Stimulated activated CD8-positive, alpha-beta memory T cell treated with anti-CD3 and anti-CD28 coated beads, Interleukin-7, amount 100 ng/mL, for 48 hours (primary cell): ENCODE results near the gene ALDH4A1.
"Not testable (repeated sequence)": the region's sequence is repeated elsewhere in the genome, so short reads cannot be mapped to it uniquely, and the experiment has no call there.

Experiments used
- DNase-seq, 2 donors: peaks; one replicate each; pipeline ENCODE4 v3.0.0-alpha.2; 2020; ENCODE audit warnings: low read depth in 1 of 2; ENCODE audit errors: extremely low read depth in 1 of 2

Gene ALDH4A1

DNA sequence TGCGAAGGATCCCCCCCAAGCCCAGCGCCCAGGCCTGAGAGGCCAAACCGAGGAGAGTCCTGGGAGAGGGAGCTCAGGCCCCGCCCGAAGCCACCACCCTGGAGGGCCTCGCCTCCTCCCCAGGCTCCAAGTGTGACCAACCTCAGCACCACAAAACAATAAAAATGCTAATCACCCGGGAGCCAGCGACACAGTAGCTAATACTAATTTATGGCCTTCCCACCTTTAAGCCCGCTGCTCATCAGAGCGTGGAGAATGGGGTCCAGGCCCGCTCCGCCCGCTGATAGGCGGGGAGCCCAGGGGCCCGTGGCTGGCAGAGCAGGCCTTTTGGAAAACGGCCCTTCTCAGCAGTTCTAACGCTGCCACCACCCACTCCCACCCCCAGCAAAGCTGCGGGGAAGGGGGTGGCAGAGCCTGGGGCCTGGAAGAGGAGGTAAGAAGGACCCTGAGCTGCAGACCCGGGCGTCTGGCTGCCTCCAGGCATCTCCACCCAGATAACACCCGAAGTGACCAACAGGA lies 22.5 kb downstream of the ALDH4A1 start:
- no peak for DNase-seq

DNA sequence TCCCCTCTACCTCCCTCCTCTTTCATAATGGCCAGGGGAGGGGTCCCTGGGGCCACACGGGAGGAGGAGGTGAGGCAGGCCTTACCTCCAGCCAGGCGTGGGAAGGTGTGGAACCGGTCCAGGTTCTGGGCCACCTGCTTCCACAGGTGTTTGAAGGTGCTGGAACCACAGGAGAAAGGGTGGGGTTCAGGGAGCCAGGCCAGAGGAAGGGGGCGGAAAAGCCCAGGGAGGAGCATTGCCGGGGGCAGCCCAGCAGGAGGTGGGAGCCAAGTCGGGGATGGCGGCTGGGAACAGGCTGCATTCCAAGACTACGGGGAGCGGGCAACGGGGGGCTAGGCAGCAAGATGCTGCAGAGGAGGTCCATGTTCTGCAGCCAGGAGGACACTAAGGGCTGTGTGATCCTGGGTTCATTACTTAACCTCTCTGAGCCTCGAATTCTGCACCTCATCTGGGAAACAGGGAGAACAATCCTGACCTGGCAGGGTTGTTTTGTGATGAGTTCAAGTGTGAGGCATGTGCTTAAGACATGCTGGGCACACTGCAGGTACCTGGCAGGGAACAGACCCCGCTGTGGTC lies 23.1 kb downstream of the ALDH4A1 start:
- DNase-seq, result no peak

DNA sequence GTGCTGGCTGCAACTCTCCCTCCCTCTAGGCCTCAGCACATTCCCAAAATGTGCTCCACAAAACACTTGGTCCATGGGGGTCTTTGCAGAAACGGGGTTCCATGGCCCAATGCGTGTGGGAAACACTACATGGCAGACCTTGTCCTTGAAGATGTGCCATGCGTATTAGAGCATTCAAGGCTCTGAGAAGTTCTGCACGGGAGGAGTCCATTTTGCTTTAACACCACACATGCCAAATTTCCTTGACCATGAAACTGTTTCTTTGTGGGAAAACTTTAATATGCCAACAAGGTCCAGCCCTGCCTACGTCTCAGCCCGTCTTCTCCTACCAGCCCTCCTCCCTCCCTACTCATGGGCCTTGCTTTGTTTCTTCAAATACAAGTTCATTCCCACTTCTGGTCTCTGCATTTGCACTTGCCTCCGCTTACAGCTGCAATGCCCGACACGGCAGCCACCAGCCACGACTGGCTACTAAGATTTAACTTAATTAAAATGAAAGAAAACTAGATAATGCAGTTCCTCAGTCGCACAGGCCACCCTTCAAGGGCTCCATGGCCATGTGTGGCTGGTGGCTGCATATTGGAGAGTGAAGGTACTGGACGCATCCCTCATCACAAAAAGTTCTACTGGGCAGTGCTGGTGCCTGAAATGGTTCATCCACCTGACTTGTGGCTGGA lies 23.7 kb downstream of the ALDH4A1 start:
- no peak for DNase-seq

DNA sequence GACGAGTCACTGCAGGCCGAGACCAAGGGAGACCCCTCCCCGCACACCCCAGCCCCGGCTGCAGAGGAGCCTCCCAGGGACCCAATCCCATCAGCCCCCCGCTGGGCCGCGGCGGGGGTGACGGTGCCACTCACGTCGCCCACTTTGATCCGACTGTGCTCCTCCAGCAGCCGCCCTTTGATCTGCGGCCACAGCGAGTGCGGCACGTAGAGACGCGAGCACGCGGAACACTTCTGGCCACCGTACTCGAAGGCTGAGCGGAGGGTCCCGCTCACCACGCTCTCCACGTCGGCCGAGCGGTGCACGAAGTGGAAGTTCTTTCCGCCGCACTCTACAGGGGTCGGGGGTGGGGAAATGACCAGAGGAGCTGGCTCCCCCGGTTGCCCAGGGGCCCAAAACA lies 25.1 kb downstream of the ALDH4A1 start:
- no peak for DNase-seq

DNA sequence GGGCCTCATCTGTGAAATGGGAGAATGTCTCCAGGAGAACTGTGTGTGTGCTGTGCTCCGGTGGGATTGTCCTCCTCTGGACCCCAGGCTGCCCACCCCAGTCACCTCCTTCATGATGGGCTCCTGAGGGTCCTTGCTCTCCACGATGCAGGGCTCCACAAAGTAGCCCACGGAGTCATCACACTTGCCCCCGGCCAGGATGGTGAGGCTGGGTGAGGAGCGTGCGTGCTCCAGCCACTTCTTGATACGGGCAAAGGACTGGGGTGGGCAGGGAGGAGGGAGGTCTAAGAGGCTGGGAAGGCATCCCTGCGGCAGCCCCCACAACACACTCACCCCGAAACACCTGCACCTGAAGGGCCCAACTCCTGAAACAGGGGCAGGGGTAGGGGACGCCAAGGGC lies 26.1 kb downstream of the ALDH4A1 start:
- no peak for DNase-seq

DNA sequence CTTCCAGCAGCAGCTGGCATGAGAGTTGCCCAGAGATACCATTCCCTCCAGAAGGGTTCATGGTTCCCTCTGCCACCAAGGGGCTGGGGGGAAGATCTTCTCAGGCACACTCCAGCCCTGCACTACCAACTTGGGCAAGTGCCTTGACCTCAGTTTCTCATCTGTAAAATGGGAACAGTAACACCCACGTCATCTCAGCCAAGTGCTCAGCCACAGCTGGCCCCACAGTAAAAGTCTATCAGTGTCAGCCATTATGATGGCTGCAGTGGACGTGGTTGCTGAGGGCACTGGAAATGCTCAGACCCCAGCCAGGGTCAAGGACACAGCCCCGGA lies 26.6 kb downstream of the ALDH4A1 start:
- no peak for DNase-seq

DNA sequence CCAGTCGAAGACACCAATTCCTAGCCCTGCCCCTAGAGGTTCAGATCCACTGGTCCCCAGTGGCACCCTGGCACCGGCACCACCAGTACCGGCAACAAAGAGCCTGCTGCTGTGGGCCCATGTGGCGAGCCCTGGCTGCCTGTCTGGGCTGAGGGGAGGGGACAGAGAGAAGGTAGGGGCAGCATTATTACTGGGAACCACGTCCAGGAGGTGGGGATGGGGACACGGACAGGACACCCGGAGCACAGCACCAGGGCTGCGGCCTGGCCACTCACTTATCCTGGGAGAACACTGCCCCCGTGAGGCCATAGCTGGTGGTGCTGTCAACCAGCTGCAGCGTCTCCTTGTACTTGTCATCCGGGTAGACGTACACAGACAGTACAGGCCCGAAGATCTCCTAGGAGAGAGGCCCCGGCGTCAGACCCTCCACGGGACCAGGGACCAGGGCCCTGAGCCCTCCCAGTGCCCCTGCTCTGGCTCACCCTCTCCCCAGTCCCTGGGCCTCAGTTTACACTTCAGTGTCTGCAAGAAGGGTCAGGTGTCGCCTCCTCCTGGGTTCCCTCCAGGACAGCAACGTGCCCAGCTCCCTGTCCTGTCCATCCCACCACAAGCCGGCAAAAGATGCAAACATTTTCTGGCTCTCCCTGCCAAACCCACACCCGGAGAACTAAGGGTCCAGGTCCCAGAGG lies 27.1 kb downstream of the ALDH4A1 start:
- peak; percentile 45 to 55 for DNase-seq

DNA sequence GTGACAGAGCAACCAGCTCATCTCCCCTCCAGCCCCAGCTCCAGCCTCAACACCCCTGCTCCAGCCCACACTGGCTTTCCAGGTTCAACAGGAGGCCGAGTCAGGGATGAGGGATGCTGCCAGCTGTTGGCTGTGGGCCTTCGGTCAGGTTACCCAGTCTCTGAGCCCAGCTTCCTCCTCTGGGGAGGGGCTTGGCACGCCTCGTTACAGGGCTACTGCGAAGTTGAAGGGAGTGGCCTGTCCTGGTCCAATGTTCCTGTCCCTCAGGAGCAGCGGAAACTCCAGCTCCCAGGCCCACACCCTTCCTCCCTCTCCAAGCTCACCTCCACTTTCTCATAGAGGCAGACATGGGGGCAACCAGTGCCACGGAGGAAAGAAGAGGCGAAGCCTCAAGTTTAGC lies 27.8 kb downstream of the ALDH4A1 start:
- DNase-seq, result no peak

DNA sequence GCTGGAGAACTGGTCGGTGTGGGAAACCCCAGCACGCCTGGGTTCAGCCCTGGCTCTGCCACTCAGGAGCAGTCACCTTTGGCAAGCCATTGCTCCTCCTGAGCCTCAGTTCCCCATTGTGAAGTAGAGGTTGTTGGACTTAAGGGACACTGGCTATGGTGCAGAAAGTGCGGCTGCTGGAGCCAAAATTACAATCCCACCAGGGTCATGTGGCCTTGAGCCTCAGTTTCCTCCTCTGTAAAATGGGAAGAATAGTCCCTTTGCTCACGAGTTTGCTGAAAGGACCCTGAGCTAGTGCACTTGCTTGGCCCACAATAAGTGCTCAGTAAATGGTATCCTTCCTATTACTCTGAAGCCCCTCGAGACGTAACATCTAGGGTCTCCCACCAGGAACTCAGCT lies 28.3 kb downstream of the ALDH4A1 start:
- DNase-seq, result no peak

DNA sequence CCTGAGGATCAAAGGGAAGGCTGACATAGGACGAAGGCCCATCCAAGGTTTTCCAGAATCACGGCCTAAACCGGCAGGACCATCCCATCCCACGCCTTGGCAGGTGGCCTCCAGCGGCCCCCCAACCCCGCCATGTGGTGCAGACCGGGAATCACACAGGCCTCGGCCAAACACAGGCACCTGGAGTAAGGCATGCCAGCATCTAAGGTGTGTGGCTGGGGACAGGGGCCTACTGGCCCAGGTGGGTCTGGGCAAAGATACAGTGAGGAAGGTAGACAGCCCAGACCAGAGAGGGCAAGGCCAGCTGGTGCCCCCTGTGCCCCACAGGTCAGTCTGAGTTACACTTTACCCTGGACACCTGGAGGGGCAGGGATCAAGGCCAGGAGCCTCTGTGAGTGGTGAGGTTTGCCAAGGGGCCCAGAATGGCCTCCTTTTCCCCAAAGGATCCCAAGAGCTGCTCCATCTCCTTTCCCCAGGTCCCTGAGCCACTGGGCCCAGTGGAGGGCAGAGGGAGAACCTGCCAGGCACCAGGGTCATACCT lies 30.2 kb downstream of the ALDH4A1 start:
- DNase-seq, result no peak

DNA sequence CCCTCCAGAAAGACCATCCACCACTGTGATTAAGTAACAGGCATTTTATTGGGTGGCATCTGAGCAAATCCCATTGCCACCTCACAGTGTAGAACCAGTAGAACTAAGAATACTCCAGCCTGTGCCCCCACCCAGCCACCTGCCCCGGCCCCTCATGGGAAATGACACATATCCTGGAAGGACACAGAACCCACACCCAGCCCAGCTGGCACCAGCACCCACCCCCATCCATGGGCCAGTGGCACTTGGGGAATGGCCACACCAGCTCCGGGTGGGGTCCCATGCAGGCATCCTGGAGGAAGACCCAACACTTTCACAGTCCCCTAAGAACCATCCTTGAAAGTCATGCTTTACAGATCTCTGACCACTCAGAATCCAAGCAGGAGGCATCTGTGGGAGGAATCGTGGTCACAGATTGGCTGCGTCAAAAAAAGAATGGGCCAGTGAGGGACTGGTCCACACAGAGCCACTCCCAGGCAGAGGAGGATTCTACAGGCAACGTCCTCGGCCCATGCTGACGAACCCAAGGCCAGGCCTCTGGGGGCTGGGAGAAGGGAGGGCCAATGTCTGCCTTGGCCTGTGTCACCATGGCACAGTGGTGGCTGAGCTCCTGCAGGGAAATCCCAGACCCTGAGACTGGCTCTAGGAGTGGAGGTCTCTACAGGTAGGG lies 30.8 kb downstream of the ALDH4A1 start:
- DNase-seq, result no peak

DNA sequence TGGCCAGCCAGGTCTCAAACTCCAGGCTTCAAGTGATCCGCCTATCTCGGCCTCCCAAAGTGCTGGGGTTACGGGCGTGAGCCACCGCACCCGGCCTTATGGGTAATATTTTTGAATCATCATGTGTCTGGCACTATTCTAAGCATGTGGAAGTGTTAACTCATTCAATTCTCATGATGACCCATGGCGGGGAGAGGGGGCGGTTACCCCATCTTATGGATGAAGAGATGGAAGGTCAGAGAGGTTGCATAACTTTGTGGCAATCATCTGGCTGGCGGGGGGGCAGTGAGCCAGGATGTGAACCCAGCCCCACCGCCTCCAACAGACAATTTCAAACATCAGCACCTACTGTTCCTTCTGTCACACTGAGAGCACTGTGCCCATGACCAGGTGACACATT lies 31.4 kb downstream of the ALDH4A1 start:
- no peak for DNase-seq

DNA sequence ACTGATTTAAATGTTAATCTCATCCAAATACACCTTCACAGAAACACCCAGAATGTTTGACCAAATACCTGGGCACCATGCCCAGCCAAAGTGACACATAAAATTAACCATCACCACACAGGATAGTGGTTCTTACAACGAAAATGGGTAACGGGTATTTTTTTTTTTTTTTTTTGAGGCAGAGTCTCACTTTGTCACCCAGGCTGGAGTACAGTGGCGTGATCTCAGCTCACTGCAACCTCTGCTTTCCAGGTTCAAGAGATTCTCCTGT lies 31.8 kb downstream of the ALDH4A1 start:
- DNase-seq, result not testable (repeated sequence)

DNA sequence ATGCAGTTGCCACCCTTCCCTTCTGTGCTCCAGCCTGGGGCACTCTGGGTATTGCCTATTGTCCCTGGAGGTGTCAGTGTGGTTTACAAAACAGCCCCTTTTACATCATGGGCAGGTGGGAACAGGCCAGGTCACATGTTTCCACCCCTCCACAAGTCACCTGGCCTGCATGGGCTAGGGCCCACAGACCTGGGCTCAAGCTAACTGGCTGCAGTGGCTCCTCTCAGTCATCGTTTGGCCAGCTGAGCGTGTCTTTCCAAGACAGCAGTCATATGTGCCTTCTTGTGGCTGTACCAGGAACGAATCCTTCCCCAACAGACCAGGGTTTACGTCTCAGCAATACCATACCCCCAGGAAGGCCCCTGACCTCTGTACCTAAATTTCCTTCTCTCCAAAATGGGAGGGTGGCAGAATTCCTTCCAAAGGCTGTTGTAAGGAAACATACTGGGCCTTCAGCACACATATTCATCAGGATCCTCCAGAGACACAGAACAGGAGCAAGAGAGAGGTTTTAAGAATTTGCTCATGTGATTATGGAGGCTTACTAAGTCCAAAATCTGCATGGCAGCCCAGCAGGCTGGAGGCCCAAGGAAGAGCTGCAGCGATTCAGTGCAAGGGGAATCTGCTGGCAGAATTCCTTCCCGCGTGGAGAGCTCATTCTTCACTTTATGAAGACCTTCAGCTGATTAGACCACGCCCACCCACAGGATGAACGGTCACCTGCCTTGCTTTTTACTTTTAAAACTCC lies 32.3 kb downstream of the ALDH4A1 start:
- DNase-seq, result no peak

DNA sequence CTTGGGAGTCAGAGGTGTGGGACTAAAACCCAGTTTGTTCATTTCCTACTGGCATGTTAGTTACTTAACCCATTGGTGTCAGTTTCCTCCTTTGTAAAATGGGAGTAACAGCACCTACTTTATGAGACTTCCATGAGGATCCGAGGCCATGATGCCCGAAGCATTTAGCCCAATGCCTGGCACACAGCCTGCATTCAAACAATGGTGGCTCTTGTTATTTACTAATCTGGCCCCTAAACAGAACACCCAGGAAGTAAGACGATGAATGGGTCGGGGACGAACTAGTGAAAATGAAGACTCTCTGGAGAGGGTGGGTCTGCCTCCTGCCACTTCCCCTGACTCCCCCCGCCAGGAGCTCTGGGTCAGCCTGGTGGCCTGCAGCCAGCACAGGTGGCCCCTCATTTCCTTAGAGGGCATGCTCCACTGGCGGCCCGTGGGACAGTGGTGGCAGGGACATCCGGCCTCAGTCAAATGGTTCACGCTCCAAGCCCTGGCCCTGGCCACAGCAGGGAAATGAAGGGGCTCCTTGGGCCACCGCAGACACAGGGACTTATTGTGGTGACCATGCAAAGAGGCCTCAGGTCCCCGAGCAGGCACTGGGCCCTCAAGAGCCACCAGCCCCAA lies 33.4 kb downstream of the ALDH4A1 start:
- no peak for DNase-seq

DNA sequence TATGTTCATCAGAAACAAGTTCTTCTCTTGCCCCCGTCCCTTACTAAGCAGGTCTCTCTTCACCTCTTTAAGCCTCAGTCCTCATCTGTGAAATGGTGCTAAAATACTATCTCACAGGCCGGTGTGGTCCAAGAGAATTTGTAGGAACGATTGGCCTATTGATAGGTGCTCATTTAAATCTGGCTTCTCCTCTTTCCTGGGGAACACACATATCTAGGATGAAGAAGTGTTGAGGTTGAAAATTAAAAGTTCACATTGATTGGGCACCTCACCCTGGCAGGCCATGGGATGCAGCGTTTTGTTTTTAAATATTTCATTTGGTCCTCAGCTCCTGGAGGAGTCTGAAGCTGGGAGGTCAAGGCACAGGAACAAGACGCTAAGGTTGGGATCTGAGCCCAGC lies 34.0 kb downstream of the ALDH4A1 start:
- DNase-seq, result no peak

DNA sequence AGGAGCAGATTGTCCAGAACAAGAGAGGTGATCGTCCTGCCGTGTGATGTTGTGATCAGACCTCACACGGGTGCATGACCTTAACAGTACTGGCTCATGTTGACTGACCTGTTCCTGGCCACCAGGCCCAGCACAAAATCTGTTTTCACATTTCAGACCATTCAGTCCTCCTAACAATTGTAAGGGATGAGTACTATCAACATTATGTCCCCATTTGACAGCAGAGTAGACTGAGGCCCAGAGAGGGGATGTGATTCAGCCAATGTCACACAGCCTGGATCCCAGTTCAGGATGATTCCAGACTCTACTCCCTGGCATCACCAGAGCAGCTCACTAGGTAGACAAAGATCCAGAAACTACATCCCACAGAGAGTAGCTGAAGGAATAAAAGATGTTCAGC lies 35.5 kb downstream of the ALDH4A1 start:
- DNase-seq, result no peak

DNA sequence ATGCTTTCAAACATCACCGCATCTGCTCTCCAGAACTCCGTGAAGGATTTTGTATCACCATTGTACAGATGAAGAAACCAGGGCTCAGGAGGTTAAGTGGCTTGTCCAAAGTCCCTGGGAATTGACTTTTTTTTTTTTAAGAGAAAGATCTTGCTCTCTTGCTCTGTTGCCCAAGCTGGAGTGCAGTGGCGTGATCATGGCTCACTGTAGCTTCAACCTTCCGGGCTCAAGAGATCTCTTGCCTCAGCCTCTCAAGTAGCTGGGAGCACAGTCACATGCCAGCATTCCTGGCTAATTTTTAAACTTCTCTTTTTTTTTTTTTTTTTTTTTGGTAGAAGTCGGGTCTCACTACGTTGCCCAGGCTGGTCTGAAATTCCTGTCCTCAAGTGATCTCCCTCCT lies 36.0 kb downstream of the ALDH4A1 start:
- no peak for DNase-seq

DNA sequence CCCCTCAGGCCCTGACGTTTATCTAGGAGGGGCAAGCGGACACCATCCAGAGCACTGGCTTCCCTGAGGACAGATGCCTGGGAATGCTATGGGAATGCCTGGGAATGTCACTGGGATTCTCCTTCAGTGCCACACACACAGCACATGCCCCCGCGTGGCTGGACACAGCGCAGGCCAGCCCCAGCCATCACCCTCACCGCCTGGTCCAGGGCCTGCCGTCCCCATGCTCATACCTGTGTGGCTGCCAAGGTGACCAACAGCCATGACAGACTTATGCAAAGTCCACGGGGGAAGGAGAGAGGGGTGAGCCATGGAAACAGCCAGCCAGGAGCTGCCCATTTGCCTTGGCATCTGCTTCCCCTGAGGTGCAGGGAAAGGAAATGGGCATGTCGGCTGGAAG lies 37.2 kb downstream of the ALDH4A1 start:
- no peak for DNase-seq

DNA sequence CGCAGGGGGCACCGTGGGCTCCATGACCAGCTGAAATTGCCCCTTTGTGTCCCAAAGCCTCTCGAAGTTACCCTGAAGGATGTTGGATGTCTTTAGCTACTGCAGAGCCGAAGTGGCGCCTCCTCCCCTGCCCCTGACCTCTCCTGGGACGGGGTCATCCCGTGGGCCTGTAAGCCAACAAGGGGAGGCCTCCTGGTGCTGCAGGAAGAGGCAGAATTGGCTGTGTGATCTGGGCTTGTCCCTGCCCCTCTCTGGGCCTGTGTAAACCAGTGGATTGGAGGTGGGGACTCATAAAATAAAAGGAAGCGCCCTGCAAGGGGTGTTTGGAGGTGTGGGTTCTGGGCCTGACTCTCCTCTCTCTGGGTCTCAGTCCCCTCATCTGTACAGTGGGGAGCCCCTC lies 40.8 kb downstream of the ALDH4A1 start:
- DNase-seq, result no peak

DNA sequence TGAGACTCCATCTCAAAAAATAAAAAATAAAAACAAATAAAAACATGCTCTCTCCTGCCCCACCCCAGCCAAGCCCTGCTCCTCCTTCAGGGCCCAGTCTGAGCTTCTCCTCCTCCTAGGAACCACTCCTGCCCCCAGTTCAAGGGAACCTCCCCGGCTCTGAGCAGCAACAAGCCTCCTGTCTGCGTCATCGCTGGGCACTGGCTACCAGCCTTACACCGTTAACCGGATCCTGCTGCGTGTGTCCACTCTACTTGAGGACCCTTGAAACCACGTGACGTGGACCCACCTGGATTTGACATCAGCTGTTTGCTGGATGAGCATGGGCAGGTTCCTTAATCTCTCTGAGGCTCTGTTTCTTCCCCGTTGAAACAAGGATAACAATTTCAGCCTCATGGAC lies 41.3 kb downstream of the ALDH4A1 start:
- DNase-seq, result no peak
